GF-D8 (cell line): Measurements from ENCODE around the gene RNF220.

Source experiments
- DNase-seq: peaks from one replicate; lab custom pipeline; 2025; lab: John Stamatoyannopoulos, UW

RNF220 gene

GRCh38 chr1:44523593-44524591, 118.8 kb downstream of the RNF220 start:
- DNase-seq = no peak

DNA sequence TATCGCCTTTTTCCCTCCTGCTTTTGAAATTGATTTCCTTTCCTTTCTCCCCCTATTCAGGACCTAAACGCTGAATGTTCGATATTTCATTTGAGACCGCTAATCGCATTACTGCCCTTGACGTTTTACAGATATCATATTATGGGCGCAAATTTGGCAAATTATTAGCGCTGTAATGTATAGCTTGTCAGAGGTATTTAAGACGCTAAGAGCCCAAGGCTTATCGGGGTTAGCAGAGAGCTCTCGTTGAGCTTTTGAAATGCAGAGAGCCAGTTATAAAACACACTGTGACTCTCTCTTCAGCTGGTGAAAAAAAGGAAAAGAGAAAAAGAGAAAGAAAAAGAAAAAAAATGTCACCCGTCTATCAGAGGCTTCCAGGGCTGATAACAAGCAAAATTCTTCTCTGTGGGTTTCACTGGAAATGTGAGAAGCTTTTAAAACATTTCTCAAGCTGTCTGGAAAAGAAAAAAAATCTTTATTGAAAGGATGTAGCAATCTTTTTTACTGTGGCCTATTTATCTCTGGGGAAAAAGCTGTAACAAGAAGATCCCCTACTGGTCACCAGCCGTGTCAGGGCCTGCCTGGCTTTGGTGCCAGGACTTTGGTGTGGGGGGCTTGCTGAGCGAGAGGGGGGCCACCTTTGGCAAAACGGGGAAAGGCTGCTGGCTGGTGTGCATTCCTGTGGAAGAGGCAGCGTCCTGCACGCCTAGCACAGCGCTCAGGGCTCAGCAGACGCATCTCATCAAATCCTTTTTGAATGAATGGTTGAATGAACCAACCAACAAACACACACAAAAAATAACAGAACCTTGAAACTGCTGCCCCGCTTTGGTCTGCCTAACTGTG, 119.8 kb downstream of the RNF220 start:
- DNase-seq = no peak

DNA sequence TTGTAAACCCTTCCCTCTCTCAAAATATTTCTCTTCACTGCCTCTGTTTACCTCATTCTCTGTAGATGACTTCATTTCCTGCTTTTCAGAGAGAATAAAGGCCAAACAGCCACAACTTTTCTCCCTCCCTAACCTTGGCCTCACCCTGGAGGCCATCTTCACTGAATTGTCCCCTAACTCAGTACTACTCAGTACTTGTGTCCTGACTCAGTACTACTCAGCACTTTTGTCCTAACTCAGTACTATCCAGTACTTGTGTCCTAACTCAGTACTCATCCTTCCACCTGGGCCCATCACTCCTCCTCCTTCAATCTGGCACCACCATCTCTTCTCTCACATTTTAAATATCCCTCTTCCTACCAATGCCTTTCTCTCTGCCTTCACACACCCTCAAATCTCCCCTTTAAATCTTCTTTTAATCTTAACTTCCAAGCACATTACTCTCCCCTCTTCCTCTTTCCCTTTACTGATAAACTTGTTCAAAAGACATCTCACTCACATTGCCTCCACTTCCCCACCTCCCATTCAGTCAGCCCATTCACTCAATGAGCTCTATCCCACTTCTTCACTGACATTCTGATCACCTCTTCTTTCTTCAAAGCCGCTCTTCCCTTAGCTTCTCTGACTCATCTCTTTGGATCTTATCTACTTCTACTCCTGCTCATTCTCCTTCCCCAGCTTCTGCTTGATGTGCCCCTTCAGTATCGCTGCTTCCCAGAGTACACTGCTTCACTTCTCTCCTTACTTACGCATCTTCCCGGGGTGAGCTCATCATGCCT, 121.4 kb downstream of the RNF220 start:
- no peak for DNase-seq

- DNase-seq = no peak
Measured at GRCh38 chr1:44531785-44532566, 126.9 kb downstream of the RNF220 start.

GRCh38 chr1:44532567-44532944, 127.5 kb downstream of the RNF220 start:
- no peak for DNase-seq

- DNase-seq = no peak
Measured at GRCh38 chr1:44534771-44535170, 129.7 kb downstream of the RNF220 start.

DNA sequence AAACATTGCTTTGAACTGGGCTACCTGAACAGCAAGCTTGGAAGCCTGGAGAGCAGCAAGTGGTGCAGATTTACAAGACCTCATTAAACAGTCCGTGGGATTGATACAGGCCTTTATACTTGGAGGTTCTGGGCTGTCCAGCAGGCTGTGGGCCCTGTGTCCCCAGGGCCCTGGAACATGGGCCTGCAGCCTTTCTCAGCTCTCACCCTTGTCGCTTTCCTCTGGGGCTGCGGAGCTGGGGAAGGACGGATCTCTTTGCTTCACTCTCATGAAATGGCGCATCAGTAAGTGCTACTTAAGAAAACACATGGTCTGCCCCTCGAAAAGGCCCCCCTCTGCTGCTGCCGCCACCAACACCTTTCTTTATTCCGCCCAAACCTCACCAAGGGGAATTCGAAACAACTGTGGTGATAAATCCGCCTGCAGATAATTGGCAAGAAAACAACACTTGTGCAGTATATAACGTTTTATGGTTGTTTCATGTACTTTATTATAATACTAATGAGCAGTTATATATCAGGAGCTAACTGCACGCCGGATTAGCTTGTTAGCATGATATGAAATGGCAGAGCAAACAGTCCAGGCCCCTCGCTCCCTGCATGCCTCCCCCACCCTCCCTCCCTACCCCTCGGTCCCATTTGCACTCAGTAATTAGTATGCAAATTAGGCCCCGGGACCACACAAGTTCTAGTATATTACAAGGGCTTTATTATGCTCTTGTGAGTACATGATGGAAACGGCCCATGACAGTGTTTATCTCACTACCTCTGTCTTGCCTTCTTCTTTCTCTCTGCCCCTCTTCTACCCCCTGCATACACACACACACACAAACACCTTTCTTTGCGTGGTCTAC, 131.5 kb downstream of the RNF220 start:
- no peak for DNase-seq

- no peak for DNase-seq
Measured at GRCh38 chr1:44537538-44537937, 132.5 kb downstream of the RNF220 start.

DNA sequence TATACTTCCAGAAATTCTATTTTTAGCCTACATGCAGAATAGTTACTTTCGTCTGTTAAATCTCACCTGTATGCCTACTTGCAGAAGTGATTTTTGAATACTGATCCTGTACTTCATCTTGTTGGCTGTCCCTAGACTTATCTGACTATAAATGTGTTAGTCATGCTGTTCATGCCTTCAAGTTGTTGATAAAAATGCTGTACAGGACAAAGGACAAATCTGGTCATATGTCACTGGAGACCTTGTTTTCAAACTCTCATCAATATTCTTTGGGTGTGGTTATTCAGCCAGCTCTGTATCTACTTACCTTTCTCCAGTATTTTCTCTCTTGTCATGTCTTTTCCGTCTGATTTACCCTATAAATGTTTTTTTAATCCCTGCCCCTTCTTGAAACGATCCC, 132.9 kb downstream of the RNF220 start:
- no peak for DNase-seq

GRCh38 chr1:44539991-44540730, 135.1 kb downstream of the RNF220 start:
- no peak for DNase-seq

DNA sequence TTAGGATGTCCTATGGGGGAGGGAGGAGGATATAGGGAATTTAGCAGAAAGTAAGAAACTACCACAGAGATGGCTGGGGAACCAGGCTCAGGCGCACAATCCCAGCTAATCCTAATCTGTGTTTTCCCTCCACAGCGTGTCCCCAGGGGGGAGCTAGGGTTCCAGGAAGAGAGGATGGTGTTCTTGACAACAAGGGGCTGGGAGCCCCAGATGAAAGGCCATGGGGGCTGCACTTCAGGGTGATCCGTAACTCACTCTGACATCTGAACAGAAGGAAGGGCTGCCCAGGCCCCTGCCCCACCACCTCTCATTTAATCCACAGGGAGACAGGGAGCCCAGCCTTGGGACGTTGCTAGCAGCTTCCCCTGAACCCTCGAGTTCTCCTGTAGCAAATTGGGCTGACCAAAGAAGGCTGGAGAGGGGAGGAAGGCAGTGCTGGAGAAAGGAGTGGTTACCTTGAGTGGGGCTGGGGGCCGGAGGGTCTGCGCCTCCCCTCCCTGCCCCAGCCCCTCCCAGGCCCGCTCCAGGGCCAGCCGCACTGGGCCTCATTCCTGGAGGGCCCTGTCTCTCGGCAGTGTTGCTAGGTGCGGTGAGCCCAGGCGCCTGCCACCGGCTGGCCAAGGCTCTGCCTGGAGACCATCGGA, 137.5 kb downstream of the RNF220 start:
- no peak for DNase-seq

DNA sequence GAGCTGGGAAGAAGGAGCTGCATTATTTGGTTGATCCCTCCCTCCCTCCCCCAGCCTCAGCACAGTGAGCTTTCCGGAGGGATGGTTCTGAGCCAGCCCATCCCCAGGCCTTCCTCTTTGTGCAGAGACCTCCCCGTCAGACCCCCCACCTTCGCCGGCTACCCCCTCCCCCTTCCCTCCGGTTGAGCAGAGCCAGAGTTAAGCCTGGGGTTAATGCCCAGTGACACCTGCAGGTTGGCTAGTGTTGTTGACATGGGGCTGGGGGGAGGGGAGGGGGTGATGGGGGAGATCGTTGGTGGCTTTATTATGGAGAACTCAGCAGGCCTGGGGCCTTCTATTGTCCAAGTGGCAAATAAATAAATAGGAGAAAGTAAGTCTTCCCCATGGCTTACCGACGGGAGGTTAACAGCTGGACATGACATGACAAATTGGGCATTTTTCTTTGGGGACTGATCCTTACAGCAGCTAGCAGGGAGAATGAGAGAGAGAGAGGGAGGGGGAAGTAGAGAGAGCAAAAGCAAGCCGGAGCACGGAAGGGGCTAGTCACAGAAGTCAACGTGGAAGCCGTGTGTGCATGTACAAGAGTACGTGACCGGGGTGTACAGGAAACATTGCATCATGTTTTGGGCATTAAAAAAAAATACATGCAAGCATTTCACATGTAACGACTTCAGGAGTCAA, 138.1 kb downstream of the RNF220 start:
- DNase-seq = no peak

DNA sequence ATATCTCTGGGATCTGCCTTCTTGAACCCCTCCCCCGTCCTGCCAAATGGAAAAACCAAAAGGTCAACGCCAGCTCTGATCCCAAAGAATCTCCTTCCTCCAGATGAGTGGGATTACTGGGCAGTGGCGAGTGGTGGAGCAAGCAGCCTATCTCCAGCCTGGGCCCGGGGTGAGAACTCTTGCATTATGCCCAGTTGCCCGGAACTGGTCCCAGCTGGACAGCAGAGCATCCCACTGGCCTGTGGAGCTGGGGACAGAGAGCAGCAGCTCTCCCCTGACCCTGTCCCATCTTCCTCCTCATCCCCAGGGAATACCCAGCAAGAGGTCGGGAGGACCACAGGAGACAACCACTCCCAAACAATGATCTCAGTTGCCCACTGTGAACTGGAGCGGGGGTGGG, 138.7 kb downstream of the RNF220 start:
- DNase-seq = no peak

DNA sequence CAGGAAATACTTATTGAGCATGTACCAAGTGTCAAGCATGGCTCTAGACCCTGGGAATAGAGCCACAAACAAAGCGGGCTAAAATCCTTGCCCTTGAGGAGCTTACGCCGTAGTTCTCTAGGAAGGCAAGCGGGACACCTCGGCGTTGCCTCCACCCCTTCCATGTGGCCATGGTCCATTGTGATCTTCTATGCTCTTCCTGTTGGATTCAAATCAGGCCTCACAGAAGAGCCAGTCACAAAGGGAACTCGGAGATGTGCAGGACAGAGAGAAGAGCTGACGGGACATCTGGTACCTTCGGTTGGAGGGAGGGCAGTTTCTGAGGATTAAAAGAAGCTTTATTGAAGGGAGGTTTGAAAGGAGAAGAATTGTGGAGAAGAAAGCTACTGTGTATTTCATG, 139.9 kb downstream of the RNF220 start:
- DNase-seq = no peak

DNA sequence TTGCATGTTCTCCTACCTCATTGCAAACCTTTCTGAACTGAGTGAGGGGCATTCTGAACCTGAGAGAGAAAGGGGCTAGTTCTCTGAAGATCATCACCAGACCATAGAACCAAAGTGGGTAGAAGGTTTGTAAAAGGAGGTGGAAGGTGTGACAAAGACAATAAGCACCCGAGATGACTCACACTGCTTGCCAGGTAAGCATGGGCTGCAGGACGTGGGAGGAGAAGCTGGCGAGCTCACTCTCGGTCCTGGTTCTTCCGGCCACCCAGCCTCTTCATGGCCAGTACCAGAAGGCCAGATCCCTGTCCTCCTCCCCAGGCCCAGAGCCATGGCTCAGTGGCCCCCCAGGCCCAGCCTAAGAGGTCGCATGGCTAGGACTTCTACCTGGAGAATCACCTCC, 140.9 kb downstream of the RNF220 start:
- DNase-seq = no peak

DNA sequence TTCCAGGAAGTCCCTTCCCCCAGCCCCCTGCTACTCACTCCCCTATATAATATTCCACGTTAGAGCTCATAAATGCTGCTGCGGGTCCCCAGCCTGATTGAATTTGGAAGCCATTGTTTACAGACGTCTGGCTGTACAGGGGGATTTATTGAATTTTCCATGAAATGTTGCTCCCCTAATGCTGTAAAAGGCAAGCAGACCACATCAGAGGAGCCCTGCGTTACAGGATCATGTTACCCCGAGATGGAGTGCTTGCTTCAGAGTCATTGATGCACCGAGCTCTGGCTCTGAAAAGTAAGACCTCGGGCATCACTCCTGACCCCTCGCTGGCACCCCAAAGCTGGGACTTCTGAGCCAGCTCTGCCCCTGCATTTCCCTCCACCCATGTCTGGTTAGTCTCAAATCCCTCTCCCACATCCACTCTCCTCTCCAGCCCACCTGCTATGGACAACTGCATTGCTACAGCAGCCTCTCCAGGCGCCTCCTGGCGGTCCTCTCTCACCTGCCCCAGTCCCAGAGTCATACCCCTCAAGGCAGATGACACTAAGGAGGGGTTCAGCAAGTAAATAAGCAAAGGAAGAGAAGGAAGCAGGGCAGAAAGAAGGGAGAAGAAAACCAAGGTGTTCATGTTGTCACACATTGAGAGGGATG, 141.5 kb downstream of the RNF220 start:
- no peak for DNase-seq

GRCh38 chr1:44547361-44547760, 142.3 kb downstream of the RNF220 start:
- no peak for DNase-seq

DNA sequence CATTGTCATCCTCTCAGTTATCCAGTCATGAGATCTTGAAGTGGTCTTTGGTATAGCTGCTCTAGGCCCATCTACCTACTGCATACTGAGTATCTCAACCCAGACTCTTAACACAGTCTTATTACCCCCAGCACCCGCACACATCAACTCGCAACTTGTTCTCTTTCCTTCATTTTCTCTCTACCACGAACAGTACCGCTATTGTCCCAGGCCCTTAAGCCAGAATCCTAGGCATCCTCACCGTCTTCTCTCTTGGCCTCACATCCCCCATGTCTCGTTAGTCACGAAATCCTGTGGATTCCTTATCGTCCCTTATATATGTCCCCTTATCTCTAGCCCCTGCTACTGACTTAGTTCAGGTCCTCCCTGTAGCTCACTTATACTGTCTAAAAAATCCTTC, 142.8 kb downstream of the RNF220 start:
- no peak for DNase-seq
